Uterus (tissue), 2 donors: ENCODE data around the gene SYCP2.

Experiments used
- CTCF ChIP-seq, 4 experiments: fragments of 200-600 bp in 2 of 4; fragments of 450-650 bp in 2 of 4; sonication (generic) in 2 of 4; IDR thresholded peaks; one replicate each; pipeline ENCODE4 v1.5.1; 2016 to 2019; ENCODE audit warnings: antibody characterized with exemption in 4 of 4, mild to moderate bottlenecking in 2 of 4, moderate library complexity in 1 of 4
- POLR2A ChIP-seq, 2 donors: fragments of 450-650 bp; IDR thresholded peaks; one replicate each; pipeline ENCODE4 v1.6.1; 2016; ENCODE audit warnings: antibody characterized with exemption in 2 of 2, mild to moderate bottlenecking in 1 of 2, moderate library complexity in 1 of 2

- TF ChIP-seq POLR2A (IDR thresholded peaks at IDR 0.05) (no peak), CTCF (IDR thresholded peaks at IDR 0.05) (no peak)
These were observed 37.5 kb downstream of the SYCP2 start for GRCh38 chr20:59895908-59896307.
